Lower leg skin (tissue), 3 donors: Measurements from ENCODE around the gene FUOM.

ENCODE experiments used
- CTCF ChIP-seq, 3 donors: fragments of 450-650 bp; IDR thresholded peaks; one replicate each; pipeline ENCODE4 v1.5.1; 2016; ENCODE audit warnings: antibody characterized with exemption in 3 of 3, mild to moderate bottlenecking in 3 of 3, moderate library complexity in 2 of 3
- POLR2A ChIP-seq, 2 donors: fragments of 450-650 bp; IDR thresholded peaks; one replicate each; pipeline ENCODE4 v1.6.1; 2016 to 2017; ENCODE audit warnings: antibody characterized with exemption in 2 of 2, mild to moderate bottlenecking in 1 of 2, moderate library complexity in 1 of 2

- TF ChIP-seq CTCF (IDR thresholded peaks at IDR 0.05): no peak
- TF ChIP-seq POLR2A (IDR thresholded peaks at IDR 0.05): no peak
Measured at GRCh38 chr10:133381036-133381435, 23.2 kb upstream of the FUOM start.
